Natural killer cell (primary cell): Measurements from ENCODE around the gene PC. TPM values are rescaled to one million over a fixed set of nuclear protein-coding genes. Genes with fewer than 3 reads are reported as not detected.

Source experiments
- ATAC-seq, 3 donors: fragments of 150-1000 bp in 2 of 3; fragments of 200-7000 bp in 1 of 3; cut with Tn5 transposase; 1 replicate in 1 of 3; 2 replicates in 2 of 3; pipeline ENCODE4 v1.10.0; 2021; ENCODE audit warnings: mild to moderate bottlenecking in 2 of 3, moderate library complexity in 2 of 3
- DNase-seq, 2 donors: peaks; one replicate each; pipeline versions ENCODE4 v3.0.0 to v3.0.0-alpha.2; 2013 to 2021; ENCODE audit warnings: mixed read lengths in 1 of 2
- H3K27ac ChIP-seq: one replicate; pipeline ENCODE4 v1.5.1; 2013; ENCODE audit warnings: mild to moderate bottlenecking, low read length
- H3K27me3 ChIP-seq: one replicate; pipeline ENCODE4 v1.6.1; 2013; ENCODE audit warnings: low read length; ENCODE audit not compliant: control insufficient read depth, insufficient read depth
- H3K36me3 ChIP-seq: one replicate; pipeline ENCODE4 v1.6.1; 2013; ENCODE audit warnings: low read length; ENCODE audit not compliant: control insufficient read depth, insufficient read depth
- H3K4me1 ChIP-seq: one replicate; pipeline ENCODE4 v1.6.1; 2013; ENCODE audit warnings: low read length; ENCODE audit not compliant: control insufficient read depth, insufficient read depth
- H3K4me3 ChIP-seq: one replicate; pipeline ENCODE4 v1.5.1; 2013; ENCODE audit warnings: low read length
- H3K9me3 ChIP-seq: one replicate; pipeline ENCODE4 v1.6.1; 2013; ENCODE audit warnings: low read length; ENCODE audit not compliant: control insufficient read depth, insufficient read depth
- H3K27ac Mint-ChIP-seq, 2 donors: one replicate each; pipeline ENCODE4 v1.8.0; 2022; ENCODE audit warnings: mild to moderate bottlenecking in 2 of 2, mixed read lengths in 2 of 2, moderate library complexity in 1 of 2
- H3K27me3 Mint-ChIP-seq, 2 donors: one replicate each; pipeline ENCODE4 v1.8.0; 2022; ENCODE audit warnings: low read depth in 2 of 2, mixed read lengths in 2 of 2
- H3K36me3 Mint-ChIP-seq: one replicate; pipeline ENCODE4 v1.8.0; 2022; ENCODE audit warnings: mixed read lengths
- H3K4me1 Mint-ChIP-seq, 2 donors: one replicate each; pipeline ENCODE4 v1.8.0; 2022; ENCODE audit warnings: mixed read lengths in 2 of 2
- H3K4me3 Mint-ChIP-seq: one replicate; pipeline ENCODE4 v1.8.0; 2022; ENCODE audit warnings: mild to moderate bottlenecking, moderate library complexity, mixed read lengths
- H3K9me3 Mint-ChIP-seq, 2 donors: one replicate each; pipeline ENCODE4 v1.8.0; 2022; ENCODE audit warnings: mixed read lengths in 2 of 2
- CTCF ChIP-seq: fragments of 200-600 bp; IDR thresholded peaks from one replicate; pipeline ENCODE4 v1.8.0; 2022; ENCODE audit warnings: antibody characterized with exemption
- WGBS: methylation state at CpG from one replicate; pipeline ENCODE4 v1.1.7; 2013; ENCODE audit warnings: missing lambda C conversion rate; ENCODE audit not compliant: insufficient coverage; 5-methylcytosine and 5-hydroxymethylcytosine counted together
- intact Hi-C: fragments of 100-400 bp; cut with micrococcal nuclease; formaldehyde crosslinking; loops from one replicate; pipeline ENCODE4 v1.14.2; 2022
- total RNA-seq, 4 donors: library from RNA; stranded (reverse); fragments of 120-200 nt in 1 of 4; gene quantifications; one replicate each; pipeline versions ENCODE4 v1.2.3 to v1.2.4, GENCODE V29; 2013 to 2022

The PC gene
- total RNA-seq, 3 donors from 2014 or later (not counting 1 experiment from before 2014, with no cell fraction given), result 4.1 to 5.9 (median 4.6) TPM

GRCh38 chr11:66851239-66851596 lies 107.0 kb downstream of the PC start:
- intact Hi-C loops, result no loop called here
- H3K27me3 ChIP-seq, result no peaks in the 10 kb centered on the region

GRCh38 chr11:66850588-66851238 lies 107.5 kb downstream of the PC start:
- WGBS, result 82% methylated on average over 23 of the region's 23 CpGs
- no peaks in the 10 kb centered on the region for H3K9me3 ChIP-seq
- TF ChIP-seq CTCF, result no peak
- ATAC-seq, result no peak
- no peak for DNase-seq
- H3K27ac ChIP-seq, result no peak overlapping the region
- no peaks in the 10 kb centered on the region for H3K36me3 Mint-ChIP-seq
- intact Hi-C loops, result no loop called here
- peaks cover 0 to 8% of the 10 kb centered on the region in 2 donors for H3K4me1 Mint-ChIP-seq
- H3K27ac Mint-ChIP-seq, result no peak overlapping the region
- H3K36me3 ChIP-seq, result peaks cover 9% of the 10 kb centered on the region
- no peaks in the 10 kb centered on the region for H3K27me3 ChIP-seq
- H3K9me3 Mint-ChIP-seq, result no peaks in the 10 kb centered on the region
- H3K4me3 Mint-ChIP-seq, result no peak overlapping the region
- H3K4me1 ChIP-seq, result peaks cover 5% of the 10 kb centered on the region
- no peaks in the 10 kb centered on the region for H3K27me3 Mint-ChIP-seq
- H3K4me3 ChIP-seq, result no peak overlapping the region

More at GRCh38 chr11:66851239-66851596, 107.0 kb downstream of the PC start:
- DNase-seq (no peak), ATAC-seq (no peak)
- Histone ChIP-seq H3K36me3 (peaks cover 4% of the 10 kb centered on the region), H3K27ac (no peak overlapping the region), H3K4me1 (peaks cover 8% of the 10 kb centered on the region), H3K4me3 (no peak overlapping the region), H3K9me3 (no peaks in the 10 kb centered on the region)
- no peak for TF ChIP-seq CTCF
- Mint-ChIP-seq H3K27me3 (no peaks in the 10 kb centered on the region), H3K4me3 (no peak overlapping the region), H3K27ac (no peak overlapping the region), H3K36me3 (no peaks in the 10 kb centered on the region), H3K9me3 (no peaks in the 10 kb centered on the region), H3K4me1 (peaks cover 0 to 10% of the 10 kb centered on the region in 2 donors)
- 94% methylated on average over 4 of the region's 4 CpGs for WGBS

GRCh38 chr11:66850235-66850587 lies 108.0 kb downstream of the PC start:
- Histone ChIP-seq H3K4me3 (no peak overlapping the region), H3K4me1 (no peaks in the 10 kb centered on the region), H3K27me3 (no peaks in the 10 kb centered on the region), H3K36me3 (peaks cover 10% of the 10 kb centered on the region), H3K27ac (no peak overlapping the region), H3K9me3 (no peaks in the 10 kb centered on the region)
- ATAC-seq (no peak), DNase-seq (no peak)
- Mint-ChIP-seq H3K36me3 (no peaks in the 10 kb centered on the region), H3K4me1 (peaks cover 0 to 5% of the 10 kb centered on the region in 2 donors), H3K27me3 (no peaks in the 10 kb centered on the region), H3K9me3 (no peaks in the 10 kb centered on the region), H3K27ac (no peak overlapping the region), H3K4me3 (no peak overlapping the region)
- WGBS, result 96% methylated on average over 10 of the region's 10 CpGs
- TF ChIP-seq CTCF, result no peak
- intact Hi-C loops, result no loop called here
